Frontal cortex (tissue), 4 donors: Measurements from ENCODE around the gene ZNF709. TPM values are rescaled to one million over a fixed set of nuclear protein-coding genes. Genes with fewer than 3 reads are reported as not detected.
A peak's percentile ranks its signal among the peaks of the same experiment; 100 is the strongest.
"Not testable (repeated sequence)": the region's sequence is repeated elsewhere in the genome, so short reads cannot be mapped to it uniquely, and the experiment has no call there.

Experiments
- DNase-seq, 2 donors: peaks; one replicate each; pipeline ENCODE4 v3.0.0; 2012; ENCODE audit warnings: low spot score in 2 of 2
- FAIRE-seq: peaks from 2 replicates; lab custom pipeline; 2012; peaks lifted over from hg19 to GRCh38; lab: Jason Lieb, UNC
- total RNA-seq: library from RNA; depleted of rRNA; stranded (reverse); fragments of >200 nt; gene quantifications from one replicate; pipeline ENCODE4 v1.2.3, GENCODE V29; 2014
- donor health status: control.
- donor health status: control.
- donor health status: control.

The ZNF709 gene
- 37.5 TPM for total RNA-seq

DNA sequence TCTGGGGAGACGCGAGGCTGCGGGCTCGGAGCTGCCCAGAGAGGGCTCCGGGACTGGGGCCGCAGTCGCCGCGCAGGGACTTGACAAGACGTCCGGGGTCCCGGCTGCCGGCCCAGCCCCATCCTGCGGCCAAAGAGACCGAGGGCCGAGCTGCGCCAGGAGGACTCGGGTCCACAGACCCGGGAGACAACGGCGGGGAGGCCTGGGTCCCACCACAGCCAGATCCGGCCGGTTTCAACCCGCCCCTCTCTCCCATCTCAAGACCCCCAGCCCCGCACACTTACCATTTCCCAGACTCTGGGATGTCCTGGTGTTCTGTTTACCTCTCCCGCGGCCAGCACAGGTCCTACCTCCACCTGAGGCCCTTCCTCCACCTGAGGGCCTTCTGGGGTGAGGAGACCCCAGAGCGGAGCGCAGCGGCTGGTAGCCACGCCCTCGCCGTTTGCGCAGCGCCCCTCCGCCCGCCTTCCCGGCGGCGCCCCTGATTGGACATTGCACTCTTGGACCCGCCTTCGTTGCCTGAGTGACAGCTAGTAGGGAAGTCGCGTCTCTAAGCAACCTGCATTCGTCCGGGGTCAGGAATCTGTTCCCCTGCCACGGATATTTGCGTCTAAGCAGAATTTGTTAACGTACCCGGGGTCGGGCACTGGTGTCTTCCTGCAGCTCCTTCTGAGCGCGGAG is at the start of gene ZNF709:
TSS of gene ZNF709 (minus strand) at position 446 of the 681 bp plus-strand sequence. CDS start at position 287, 159 bp downstream.
- no peak for FAIRE-seq
- DNase-seq, result peak; percentile 84 to 89

DNA sequence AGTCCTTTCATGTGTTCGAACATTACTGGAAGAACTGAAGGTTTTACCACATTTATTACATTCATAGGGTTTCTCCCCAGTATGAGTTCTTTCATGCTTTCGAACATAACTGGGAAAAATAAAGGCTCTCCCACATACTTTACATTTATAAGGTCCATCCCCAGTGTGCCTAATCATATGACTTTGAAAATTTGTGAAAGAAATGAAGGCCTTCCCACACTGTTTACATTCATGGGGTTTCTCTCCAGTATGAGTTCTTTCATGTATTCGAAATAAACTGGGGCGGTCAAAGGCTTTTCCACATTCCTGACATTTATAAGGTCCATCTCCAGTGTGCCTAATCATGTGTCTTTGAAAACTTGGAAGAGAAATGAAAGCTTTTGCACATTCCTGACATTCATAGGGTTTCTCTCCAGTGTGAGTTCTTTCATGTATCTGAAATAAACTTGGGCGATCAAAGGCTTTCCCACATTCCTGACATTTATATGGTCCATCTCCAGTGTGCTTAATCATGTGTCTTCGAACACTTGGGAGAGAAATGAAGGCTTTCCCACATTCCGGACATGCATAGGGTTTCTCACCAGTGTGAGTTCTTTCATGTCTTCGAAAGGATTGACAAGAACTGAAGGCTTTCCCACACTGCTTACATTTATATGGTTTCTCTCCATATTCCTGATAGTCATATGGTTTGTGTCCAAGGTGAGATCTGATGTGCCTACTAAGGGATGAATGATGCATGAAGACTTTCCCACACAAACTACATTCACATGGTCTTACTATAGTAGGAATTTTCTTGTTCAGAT is 42.6 kb upstream of the ZNF709 start:
- no peak for FAIRE-seq
- no peak for DNase-seq

GRCh38 chr19:12526542-12526941 is 41.9 kb upstream of the ZNF709 start:
- FAIRE-seq (no peak), DNase-seq (no peak)

DNA sequence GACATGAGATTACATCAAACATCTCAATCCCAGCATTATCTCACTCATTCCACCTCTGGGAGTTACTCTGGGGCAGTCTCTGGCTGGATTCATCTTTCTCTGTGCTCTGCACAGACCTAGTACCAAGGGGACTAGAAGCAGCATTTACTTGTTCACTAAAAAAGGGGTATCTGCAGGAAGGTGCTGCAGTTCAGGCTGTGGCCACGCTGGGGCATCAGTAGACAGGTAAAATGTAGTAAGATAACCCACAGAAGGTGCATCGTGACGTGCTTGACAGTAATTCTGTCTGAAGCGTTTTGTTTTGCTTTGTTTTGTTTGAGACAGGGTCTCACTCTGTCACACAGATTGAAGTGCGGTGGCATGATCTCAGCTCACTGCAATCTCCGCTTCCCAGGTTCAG is 37.4 kb upstream of the ZNF709 start:
- FAIRE-seq, result no peak
- DNase-seq, result no peak

GRCh38 chr19:12513531-12514061 is 29.0 kb upstream of the ZNF709 start:
- FAIRE-seq (no peak), DNase-seq (peak in 1 of 2 donors; percentile 65)

GRCh38 chr19:12497032-12497431 is 12.4 kb upstream of the ZNF709 start:
- FAIRE-seq (no peak), DNase-seq (no peak)

DNA sequence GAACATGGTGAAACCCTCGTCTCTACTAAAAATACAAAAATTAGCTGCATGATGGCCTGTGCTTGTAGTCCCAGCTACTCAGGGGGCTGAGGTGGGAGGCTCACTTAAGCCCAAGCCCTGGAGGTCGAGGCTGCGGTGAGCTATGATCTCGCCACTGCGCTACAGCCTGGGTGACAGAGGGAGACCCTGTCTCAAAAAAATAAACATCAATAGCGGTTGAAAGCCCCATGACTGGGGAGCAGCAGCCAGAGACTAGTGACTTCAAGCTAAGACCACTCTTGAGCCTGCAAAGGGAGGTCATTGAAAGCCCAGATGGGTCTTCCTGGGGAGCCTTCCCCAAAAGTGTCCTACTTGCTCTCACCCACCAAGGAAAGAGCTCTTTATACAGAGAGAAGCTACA is 11.9 kb upstream of the ZNF709 start:
- no peak for FAIRE-seq
- no peak for DNase-seq

DNA sequence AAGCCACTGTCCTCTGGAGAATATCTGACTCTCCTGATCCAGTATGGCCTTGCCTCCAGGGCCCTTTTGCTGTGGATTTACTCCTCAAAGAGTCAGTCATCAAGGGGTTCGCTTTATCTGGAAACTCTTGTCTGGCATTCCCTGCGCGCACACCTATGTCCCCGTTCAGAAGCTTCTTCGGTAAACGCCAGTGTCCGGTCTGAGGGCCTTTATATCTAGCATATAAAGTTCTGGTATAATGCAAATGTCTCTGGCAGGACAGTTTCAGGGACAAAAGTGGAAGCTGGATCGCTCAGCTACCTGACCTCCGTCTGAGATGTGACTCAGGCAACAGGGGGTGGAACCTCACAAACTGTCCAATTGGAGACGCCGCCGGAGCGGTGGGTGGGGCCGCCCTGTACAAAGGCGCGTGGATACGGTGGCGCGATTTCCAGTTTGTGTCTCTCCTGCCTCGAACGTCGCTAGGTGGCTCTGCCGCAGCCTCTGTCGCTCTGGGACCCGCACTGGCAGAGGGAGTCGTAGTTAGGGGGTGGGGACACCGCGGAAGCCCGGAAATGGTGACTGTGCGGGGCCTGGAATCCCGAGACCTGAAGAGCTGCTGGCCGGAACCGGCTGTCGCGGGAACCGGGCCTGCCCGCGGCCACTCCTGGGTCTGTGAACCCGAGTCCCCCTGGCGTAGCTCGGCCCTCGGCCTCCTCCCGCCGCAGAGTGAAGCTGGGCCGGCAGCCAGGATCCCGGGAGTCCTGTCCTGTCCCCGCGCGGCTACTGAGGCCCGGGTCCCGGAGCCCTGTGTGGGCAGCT is 10.6 kb upstream of the ZNF709 start:
- DNase-seq (peak; percentile 76 to 92), FAIRE-seq (peak; percentile 6)

DNA sequence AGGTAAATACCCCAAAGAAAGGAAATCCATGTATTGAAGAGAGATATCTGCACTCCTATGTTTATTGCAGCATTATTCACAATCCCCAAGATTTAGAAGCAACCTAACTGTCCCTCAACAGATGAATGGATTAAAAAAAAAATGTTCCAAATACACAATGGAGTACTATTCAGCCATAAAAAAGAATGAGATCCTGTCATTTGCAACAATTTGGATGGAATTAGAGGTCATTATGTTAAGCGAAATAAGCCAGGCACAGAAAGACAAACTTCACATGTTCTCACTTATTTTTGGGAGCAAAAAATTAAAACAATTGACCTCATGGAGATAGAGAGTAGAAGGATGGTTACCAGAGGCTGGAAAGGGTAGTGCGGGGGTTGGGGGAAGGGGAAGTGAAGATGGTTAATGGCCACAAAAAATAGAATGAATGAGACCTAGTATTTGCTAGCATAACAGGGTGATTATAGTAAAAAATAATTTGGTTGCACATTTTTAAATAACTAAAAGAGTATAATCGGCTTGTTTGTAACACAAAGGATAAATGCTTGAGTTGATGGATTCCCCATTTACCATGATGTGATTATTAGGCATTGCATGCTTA is 9.7 kb upstream of the ZNF709 start:
- DNase-seq, result no peak
- FAIRE-seq, result no peak

DNA sequence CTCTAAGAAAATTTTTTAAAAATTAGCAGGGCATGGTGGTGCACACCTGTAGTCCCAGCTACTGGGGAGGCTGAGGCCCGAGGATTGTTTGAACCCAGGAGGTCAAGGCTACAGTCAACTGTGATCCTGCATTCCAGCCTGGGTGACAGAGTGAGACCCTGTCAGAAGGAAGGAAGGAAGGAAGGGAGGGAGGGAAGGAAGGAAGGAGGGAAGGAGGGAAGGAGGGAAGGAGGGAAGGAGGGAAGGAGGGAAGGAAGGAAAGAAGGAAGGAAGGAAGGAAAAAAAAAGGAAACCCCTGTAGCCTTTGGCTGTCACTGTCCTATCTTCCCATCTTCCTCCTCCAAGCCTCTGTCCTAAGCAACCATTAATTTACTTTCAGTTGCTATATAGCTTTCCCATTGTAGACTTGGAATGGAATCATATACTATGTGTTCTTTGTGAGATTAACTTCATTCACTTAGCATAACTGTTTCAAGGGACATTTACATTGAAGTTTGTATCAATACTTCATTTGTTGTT is 1.7 kb upstream of the ZNF709 start:
- not testable (repeated sequence) for DNase-seq, FAIRE-seq

DNA sequence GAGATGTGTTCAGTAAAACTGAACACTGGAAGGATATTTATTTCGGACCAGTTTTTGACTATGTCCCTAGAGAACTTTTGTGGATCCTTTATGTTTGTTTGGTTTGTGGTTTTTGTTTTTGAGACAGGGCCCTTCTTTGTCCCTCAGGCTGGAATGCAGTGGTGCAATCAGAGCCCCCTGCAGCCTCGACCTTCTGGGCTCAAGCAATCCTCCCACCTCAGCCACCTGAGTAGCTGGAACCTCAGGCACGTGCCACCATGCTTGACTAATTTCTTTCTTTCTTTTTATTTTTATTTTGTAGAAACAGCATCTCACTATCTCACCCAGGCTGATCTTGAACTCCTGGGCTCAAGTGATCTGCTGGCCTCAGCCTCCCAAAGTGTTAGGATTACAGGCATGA is 955 bp upstream of the ZNF709 start:
- no peak for FAIRE-seq
- no peak for DNase-seq

GRCh38 chr19:12485052-12485416 is 418 bp upstream of the ZNF709 start:
- FAIRE-seq, result no peak

DNA sequence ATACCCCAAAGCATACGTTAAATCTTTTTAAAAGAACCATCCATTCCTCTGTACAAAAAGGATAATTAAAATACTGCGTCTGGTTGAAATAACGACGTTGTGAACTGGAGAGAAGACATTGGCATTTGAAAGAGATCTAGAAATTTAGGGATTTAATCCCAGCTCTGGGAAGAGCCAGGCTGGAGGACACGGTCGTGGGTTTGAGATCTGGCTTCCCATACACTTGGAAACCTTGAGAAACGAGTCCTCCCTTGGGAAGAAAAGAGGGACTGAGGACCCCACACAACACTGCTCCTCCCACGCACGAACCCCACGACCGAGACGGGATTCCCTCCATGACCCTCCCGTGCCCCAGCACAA is 625 bp downstream of the ZNF709 start:
- FAIRE-seq (no peak), DNase-seq (no peak)

More at GRCh38 chr19:12485052-12485416, 418 bp upstream of the ZNF709 start:
- no peak for DNase-seq

- no peak for DNase-seq
- FAIRE-seq, result no peak
Observed at GRCh38 chr19:12482509-12482886, 2.1 kb downstream of the ZNF709 start.

- no peak for FAIRE-seq
- no peak for DNase-seq
Observed at GRCh38 chr19:12481781-12482508, 2.7 kb downstream of the ZNF709 start.

DNA sequence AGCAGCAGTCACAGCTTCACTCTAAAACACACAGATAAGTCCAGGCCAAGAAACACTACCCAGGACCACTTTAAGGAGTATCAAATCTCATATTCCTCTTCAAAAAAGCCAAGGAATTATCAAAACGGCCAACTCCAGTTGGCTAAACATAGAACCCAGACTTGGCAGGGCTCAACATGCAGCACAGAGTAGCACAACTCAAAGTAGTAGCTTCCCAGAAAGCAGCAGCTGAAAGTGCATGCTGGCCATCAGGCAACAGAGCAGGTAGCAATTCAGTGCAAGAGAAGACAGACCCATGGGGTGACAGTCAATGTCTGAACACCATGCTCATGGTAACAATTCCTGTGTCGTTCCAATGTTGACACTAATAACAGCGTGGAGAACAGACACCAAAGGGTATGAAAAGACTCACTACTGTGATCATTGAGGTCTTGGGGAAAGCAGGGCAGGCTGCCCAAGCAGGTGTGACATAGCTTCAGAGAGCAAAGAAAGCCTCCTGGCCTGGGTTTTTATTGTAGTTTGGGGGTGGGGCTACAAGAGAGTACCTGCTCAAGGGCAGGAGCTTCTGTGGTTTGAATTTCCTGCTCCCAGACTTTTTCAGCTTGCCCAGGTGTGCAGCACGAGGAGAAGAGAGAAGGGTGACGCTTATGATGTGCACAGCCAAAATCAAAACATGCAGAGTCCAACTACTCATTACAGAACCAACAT is 6.2 kb downstream of the ZNF709 start:
- no peak for FAIRE-seq
- DNase-seq, result no peak

- DNase-seq, FAIRE-seq: not testable (repeated sequence)
Observed at GRCh38 chr19:12467651-12468050, 17.0 kb downstream of the ZNF709 start.

DNA sequence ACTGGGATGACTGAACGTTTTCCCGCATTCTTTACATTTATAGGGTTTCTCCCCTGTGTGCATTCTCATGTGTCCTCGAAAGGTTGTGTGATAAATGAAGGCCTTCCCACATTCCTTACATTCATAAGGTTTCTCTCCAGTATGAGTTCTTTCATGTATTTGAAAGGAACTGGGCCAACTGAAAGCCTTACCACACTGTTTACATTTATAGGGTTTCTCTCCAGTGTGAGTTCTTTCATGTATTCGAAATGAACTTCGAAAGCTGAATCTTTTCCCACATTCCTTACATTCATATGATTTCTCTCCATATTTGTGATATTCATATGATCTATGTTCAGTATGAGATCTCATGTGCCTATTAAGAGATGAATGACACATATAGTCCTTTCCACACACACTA is 19.4 kb downstream of the ZNF709 start:
- no peak for FAIRE-seq
- DNase-seq, result no peak

- FAIRE-seq (no peak), DNase-seq (no peak)
Observed at GRCh38 chr19:12464769-12465168, 19.8 kb downstream of the ZNF709 start.
